Osteocyte (in vitro differentiated cells): ENCODE results near the gene HK3. TPM values are rescaled to one million over a fixed set of nuclear protein-coding genes. Genes with fewer than 3 reads are reported as not detected.

Experiments
- DNase-seq: peaks from one replicate; pipeline ENCODE4 v3.0.0; 2021; ENCODE audit warnings: mixed read lengths; ENCODE audit not compliant: unreplicated experiment; ENCODE audit errors: extremely low spot score
- H3K27ac Mint-ChIP-seq: one replicate; pipeline ENCODE4 v1.8.0; 2021; ENCODE audit warnings: mild to moderate bottlenecking, mixed read lengths; ENCODE audit not compliant: unreplicated experiment
- H3K27me3 Mint-ChIP-seq: one replicate; pipeline ENCODE4 v1.8.0; 2021; ENCODE audit warnings: mixed read lengths; ENCODE audit not compliant: unreplicated experiment
- H3K36me3 Mint-ChIP-seq: one replicate; pipeline ENCODE4 v1.8.0; 2021; ENCODE audit warnings: mixed read lengths; ENCODE audit not compliant: unreplicated experiment
- H3K4me1 Mint-ChIP-seq: one replicate; pipeline ENCODE4 v1.8.0; 2021; ENCODE audit warnings: mixed read lengths; ENCODE audit not compliant: unreplicated experiment
- H3K4me3 Mint-ChIP-seq: one replicate; pipeline ENCODE4 v1.8.0; 2021; ENCODE audit warnings: mild to moderate bottlenecking, moderate library complexity, mixed read lengths; ENCODE audit not compliant: unreplicated experiment
- H3K9me3 Mint-ChIP-seq: one replicate; pipeline ENCODE4 v1.8.0; 2021; ENCODE audit warnings: mixed read lengths; ENCODE audit not compliant: unreplicated experiment
- total RNA-seq: library from RNA; stranded (reverse); gene quantifications from 2 replicates; pipeline ENCODE4 v1.2.1, GENCODE V29; 2021
- TF ChIP-seq, protein P1 (sequence below): fragments of 200-600 bp; sonication (generic); IDR thresholded peaks from 2 replicates; pipeline ENCODE4 v1.5.0; 2021; ENCODE audit warnings: antibody characterized with exemption, mild to moderate bottlenecking, moderate library complexity

HK3 gene
- total RNA-seq, 1 donor from 2014 or later: not detected

DNA sequence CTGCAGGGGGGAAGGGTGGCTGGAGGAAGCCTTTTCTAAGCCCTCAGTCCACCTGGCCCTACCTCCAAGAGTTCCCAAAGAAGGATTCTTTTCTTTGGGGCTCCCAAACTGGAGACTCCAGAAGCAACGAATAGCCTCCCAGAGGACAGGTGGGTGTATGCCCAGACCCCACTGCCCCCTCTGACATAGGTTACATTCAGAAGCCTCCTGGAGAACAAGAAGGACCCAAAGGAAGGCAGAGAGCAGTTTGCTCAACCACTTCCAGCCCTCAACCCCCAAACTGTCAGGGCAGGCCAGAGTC is 10.3 kb downstream of the HK3 start:
- no peak overlapping the region for H3K27ac Mint-ChIP-seq
- DNase-seq: no peak
- H3K4me1 Mint-ChIP-seq: no peaks in the 10 kb centered on the region
- no peaks in the 10 kb centered on the region for H3K9me3 Mint-ChIP-seq
- TF ChIP-seq, protein P1, sequence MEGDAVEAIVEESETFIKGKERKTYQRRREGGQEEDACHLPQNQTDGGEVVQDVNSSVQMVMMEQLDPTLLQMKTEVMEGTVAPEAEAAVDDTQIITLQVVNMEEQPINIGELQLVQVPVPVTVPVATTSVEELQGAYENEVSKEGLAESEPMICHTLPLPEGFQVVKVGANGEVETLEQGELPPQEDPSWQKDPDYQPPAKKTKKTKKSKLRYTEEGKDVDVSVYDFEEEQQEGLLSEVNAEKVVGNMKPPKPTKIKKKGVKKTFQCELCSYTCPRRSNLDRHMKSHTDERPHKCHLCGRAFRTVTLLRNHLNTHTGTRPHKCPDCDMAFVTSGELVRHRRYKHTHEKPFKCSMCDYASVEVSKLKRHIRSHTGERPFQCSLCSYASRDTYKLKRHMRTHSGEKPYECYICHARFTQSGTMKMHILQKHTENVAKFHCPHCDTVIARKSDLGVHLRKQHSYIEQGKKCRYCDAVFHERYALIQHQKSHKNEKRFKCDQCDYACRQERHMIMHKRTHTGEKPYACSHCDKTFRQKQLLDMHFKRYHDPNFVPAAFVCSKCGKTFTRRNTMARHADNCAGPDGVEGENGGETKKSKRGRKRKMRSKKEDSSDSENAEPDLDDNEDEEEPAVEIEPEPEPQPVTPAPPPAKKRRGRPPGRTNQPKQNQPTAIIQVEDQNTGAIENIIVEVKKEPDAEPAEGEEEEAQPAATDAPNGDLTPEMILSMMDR: no peak
- no peaks in the 10 kb centered on the region for H3K36me3 Mint-ChIP-seq
- H3K27me3 Mint-ChIP-seq: peaks cover 21% of the 10 kb centered on the region
- no peak overlapping the region for H3K4me3 Mint-ChIP-seq

DNA sequence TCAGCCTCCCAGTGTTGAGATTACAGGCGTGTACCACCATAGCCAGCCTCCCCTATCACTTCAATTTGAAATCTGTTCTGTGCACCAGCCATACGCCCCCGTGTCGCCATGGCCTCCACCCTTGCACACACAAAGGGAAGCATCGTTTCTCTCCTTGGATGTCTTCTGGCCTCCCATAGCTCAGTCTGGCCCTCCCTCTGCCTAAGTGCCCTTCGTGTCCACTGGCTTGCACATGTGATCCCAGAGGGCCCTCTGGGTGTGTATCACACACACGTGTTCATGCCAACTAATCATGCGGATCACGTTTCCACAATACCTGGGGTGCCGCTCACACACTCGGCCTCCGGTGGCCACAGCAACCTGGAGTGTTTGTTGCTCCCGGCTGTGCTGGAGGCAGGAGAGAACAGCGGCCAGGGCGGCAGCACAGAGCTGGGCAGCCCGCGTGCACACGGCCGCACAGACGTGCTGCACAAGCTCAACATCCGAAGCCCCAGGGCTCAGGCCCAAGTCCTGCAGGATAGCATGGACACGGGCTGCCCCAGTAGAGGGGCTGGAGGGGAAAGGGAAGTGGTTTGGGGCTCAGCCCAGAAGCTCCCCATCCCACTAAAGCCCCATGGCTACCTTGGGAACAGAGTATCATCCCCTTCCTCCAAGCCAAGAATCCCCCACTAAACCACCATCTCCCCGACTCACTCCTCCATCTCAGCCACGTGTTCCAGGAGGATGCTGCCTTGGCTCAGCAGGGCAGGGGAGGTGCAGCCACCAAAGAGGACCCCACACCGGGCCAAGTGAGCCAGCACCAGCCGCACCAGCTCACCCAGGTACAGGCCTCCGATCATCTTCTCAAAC is 10.9 kb downstream of the HK3 start:
- TF ChIP-seq, protein P1: no peak
- DNase-seq: no peak

DNA sequence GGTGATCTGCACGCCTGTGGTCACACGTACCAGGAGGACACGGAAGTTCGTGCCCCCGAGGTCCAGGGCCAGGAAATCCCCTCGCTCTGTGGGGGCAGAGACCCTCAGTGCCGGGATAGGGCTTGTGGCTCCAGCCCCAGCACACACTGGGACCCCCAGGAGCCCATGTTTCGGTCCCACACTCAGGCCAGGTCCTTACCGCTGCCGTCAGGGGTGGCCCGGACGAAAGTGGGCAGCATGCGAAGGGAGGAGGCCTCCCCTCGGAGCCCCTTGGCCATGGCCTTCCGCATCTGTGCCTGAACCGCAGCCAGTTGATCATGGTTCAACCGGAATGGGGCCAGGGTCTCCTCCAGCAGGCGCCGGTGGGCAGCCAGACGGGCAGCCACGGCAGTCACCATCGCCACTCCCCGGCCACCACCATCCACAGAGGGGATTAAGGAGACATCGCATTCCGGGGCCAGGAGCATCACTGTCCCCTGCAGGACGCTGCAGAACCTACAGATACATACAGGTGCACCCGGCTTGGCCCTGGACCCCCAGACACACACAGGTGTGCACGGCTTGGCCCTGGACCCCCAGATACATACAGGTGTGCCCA is 11.8 kb downstream of the HK3 start:
- H3K27me3 Mint-ChIP-seq: peaks cover 17% of the 10 kb centered on the region

More for the DNA sequence above, 10.9 kb downstream of the HK3 start:
- H3K27ac Mint-ChIP-seq: no peak overlapping the region
- no peaks in the 10 kb centered on the region for H3K4me1 Mint-ChIP-seq
- H3K4me3 Mint-ChIP-seq: no peak overlapping the region
- H3K36me3 Mint-ChIP-seq: no peaks in the 10 kb centered on the region
- peaks cover 17% of the 10 kb centered on the region for H3K27me3 Mint-ChIP-seq
- no peaks in the 10 kb centered on the region for H3K9me3 Mint-ChIP-seq

DNA sequence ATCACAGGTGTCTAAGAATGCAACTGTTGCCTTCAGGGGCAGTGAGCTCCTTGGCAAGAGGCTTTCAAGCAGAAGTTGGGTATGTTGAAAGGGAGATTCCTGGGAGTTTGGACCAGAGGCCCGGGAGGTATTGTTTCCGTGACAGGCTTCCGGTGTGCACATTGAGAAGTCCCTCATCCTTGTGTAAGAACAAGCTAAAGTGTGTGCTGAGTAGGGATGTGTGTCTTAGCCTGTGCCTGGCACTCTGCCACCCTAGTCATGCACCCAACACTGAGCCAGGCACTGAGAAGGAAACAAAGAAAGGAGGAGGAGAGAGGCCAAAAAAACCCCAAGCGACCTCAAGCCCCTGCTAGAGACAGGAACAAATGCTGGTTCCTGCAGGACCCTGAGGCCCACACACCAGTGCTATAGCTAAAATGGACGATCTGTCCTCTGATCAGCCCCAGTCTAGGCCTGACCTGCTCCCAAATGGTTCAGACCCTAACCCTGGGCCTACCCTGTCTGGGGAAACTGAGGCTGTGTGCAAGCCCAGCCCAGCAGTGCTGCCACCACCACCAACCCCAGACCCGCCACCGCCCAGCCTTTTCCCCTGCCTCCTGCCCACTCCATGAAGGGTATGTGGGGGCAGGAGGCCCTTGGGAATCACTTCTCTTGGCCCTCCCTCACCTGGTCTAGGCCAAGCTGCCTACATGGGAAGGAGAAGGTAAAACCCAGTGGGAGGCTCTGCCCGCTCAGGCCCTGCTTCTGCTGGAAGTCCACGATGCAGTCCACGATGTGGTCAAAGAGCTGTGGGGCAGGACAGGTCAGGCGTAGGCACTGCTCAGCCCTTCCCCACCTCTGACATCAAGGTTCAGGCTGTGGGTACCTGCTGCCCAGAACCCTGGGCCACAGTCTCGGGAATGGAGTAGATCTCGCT is 12.6 kb downstream of the HK3 start:
- Mint-ChIP-seq H3K4me1 (no peaks in the 10 kb centered on the region), H3K27ac (no peak overlapping the region), H3K36me3 (no peaks in the 10 kb centered on the region), H3K27me3 (peaks cover 10% of the 10 kb centered on the region), H3K4me3 (no peak overlapping the region), H3K9me3 (no peaks in the 10 kb centered on the region)
- DNase-seq: no peak
- TF ChIP-seq, protein P1: no peak

More for the DNA sequence above, 11.8 kb downstream of the HK3 start:
- no peak overlapping the region for H3K4me3 Mint-ChIP-seq
- H3K9me3 Mint-ChIP-seq: no peaks in the 10 kb centered on the region
- H3K27ac Mint-ChIP-seq: no peak overlapping the region
- no peaks in the 10 kb centered on the region for H3K4me1 Mint-ChIP-seq
- TF ChIP-seq, protein P1: no peak
- H3K36me3 Mint-ChIP-seq: no peaks in the 10 kb centered on the region
- no peak for DNase-seq

DNA sequence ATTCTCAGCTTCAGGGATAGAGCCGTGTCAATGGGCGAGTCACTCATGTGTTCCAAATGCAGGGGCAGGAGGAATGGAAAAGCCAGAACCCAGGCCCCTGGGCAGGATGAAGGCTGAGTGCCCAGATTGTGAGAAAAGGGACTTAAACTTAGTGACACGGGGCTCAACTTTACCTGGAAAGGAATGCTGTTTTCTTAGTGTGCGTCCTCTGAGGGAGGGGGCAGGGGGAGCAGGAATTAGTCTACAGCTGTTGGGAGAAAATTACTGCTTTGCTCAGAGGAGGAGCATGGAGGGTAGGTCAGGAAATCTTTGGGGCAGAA is 14.6 kb downstream of the HK3 start:
- peaks cover 8% of the 10 kb centered on the region for H3K27me3 Mint-ChIP-seq
- H3K4me1 Mint-ChIP-seq: no peaks in the 10 kb centered on the region
- no peak overlapping the region for H3K4me3 Mint-ChIP-seq
- H3K9me3 Mint-ChIP-seq: no peaks in the 10 kb centered on the region
- DNase-seq: no peak
- no peak overlapping the region for H3K27ac Mint-ChIP-seq
- no peaks in the 10 kb centered on the region for H3K36me3 Mint-ChIP-seq
- TF ChIP-seq, protein P1: no peak
